HepG2 (cell line): ENCODE data around the gene OR2AT4. TPM values are rescaled to one million over a fixed set of nuclear protein-coding genes. Genes with fewer than 3 reads are reported as not detected.

Experiments used
- ARID2 ChIP-seq: sonication (generic); formaldehyde crosslinking; IDR thresholded peaks from 2 replicates; pipeline ENCODE4 v1.8.1; 2022; ENCODE audit warnings: mild to moderate bottlenecking, missing genetic modification reagents, borderline replicate concordance
- ATF7-NPFF ChIP-seq: sonication (generic); formaldehyde crosslinking; IDR thresholded peaks from 2 replicates; pipeline ENCODE4 v1.8.1; 2023; ENCODE audit warnings: mild to moderate bottlenecking, low read depth, missing genetic modification reagents, moderate library complexity
- IKZF1 ChIP-seq: fragments of 450-650 bp; IDR thresholded peaks from 2 replicates; pipeline ENCODE4 v1.7.1; 2016
- JDP2 ChIP-seq: sonication (generic); formaldehyde crosslinking; IDR thresholded peaks from 2 replicates; pipeline ENCODE4 v1.8.1; 2022; ENCODE audit warnings: missing genetic modification reagents, borderline replicate concordance
- KDM2A ChIP-seq: sonication (generic); formaldehyde crosslinking; IDR thresholded peaks from 2 replicates; pipeline ENCODE4 v1.4.0; 2020; ENCODE audit warnings: low read depth, missing genetic modification reagents, borderline replicate concordance
- KLF16 ChIP-seq, 2 experiments: sonication (generic) in 1 of 2; formaldehyde crosslinking in 1 of 2; IDR thresholded peaks; 2 replicates each; pipeline versions ENCODE4 v1.6.1 to v1.8.0; 2016 to 2023; ENCODE audit warnings: missing genetic modification reagents in 2 of 2, missing compliant biosample characterization in 1 of 2
- MEF2D ChIP-seq: sonication (generic); formaldehyde crosslinking; IDR thresholded peaks from 2 replicates; pipeline ENCODE4 v1.5.1; 2020; ENCODE audit warnings: mild to moderate bottlenecking, missing genetic modification reagents
- MIXL1 ChIP-seq: IDR thresholded peaks from 2 replicates; pipeline ENCODE4 v1.6.1; 2016
- MTA1 ChIP-seq: sonication (generic); formaldehyde crosslinking; IDR thresholded peaks from 2 replicates; pipeline ENCODE4 v1.4.0; 2020; ENCODE audit warnings: missing genetic modification reagents, mild to moderate bottlenecking, borderline replicate concordance
- NCOA2 ChIP-seq: sonication (generic); formaldehyde crosslinking; IDR thresholded peaks from 2 replicates; pipeline ENCODE4 v1.8.0; 2022; ENCODE audit warnings: inconsistent platforms
- NFRKB ChIP-seq: fragments of 450-650 bp; IDR thresholded peaks from 2 replicates; pipeline ENCODE4 v1.6.1; 2017
- RARG ChIP-seq: sonication (generic); formaldehyde crosslinking; IDR thresholded peaks from 2 replicates; pipeline ENCODE4 v1.4.0; 2020; ENCODE audit warnings: low read depth, mild to moderate bottlenecking, missing genetic modification reagents
- TRIM24 ChIP-seq: sonication (generic); formaldehyde crosslinking; IDR thresholded peaks from 2 replicates; pipeline ENCODE4 v1.8.0; 2022; ENCODE audit warnings: mild to moderate bottlenecking, missing genetic modification reagents
- ZMAT3 ChIP-seq: sonication (generic); formaldehyde crosslinking; conservative IDR thresholded peaks from 2 replicates; pipeline ENCODE4 v1.7.0; 2021; ENCODE audit warnings: missing genetic modification reagents
- ZNF274 ChIP-seq: sonication (generic); formaldehyde crosslinking; IDR thresholded peaks from 2 replicates; pipeline ENCODE4 v1.5.1; 2020; ENCODE audit warnings: mild to moderate bottlenecking, missing genetic modification reagents
- ZNF292 ChIP-seq: sonication (generic); formaldehyde crosslinking; IDR thresholded peaks from 2 replicates; pipeline ENCODE4 v1.8.1; 2022; ENCODE audit warnings: mild to moderate bottlenecking, low read depth, missing genetic modification reagents, borderline replicate concordance
- ZNF33B ChIP-seq: sonication (generic); formaldehyde crosslinking; IDR thresholded peaks from 2 replicates; pipeline ENCODE4 v1.5.1; 2020; ENCODE audit warnings: mild to moderate bottlenecking, missing genetic modification reagents
- ZNF672 ChIP-seq: sonication (generic); formaldehyde crosslinking; IDR thresholded peaks from 2 replicates; pipeline ENCODE4 v1.8.1; 2022; ENCODE audit warnings: missing genetic modification reagents
- polyA plus RNA-seq, 8 experiments: library from polyadenylated mRNA; depleted of rRNA in 3 of 8; stranded (reverse) in 7 of 8; unstranded in 1 of 8; fragments of >200 nt; fragmentation: Illumina TruSeq in 4 of 8; extraction: Trizol in 4 of 8; gene quantifications; 2 replicates each; pipeline versions ENCODE4 v1.2.1 to v1.2.3, GENCODE V29; 2011 to 2016; ENCODE audit warnings: low read depth in 4 of 8, missing spikeins in 1 of 8, mixed read lengths in 1 of 8; ENCODE audit not compliant: insufficient read depth in 1 of 8
- total RNA-seq, 5 experiments: library from RNA; depleted of rRNA; stranded (reverse); fragments of >200 nt; fragmentation: Illumina TruSeq; extraction: Trizol; gene quantifications; 2 replicates each; pipeline ENCODE4 v1.2.3, GENCODE V29; 2016; ENCODE audit warnings: low read depth in 1 of 5
- TF ChIP-seq, protein P1 (sequence below): IDR thresholded peaks from 2 replicates; pipeline ENCODE4 v1.6.1; 2016; ENCODE audit warnings: low read depth, missing genetic modification reagents, missing compliant biosample characterization
- TF ChIP-seq, protein P2 (sequence below): sonication (generic); formaldehyde crosslinking; conservative IDR thresholded peaks from 2 replicates; pipeline ENCODE4 v1.4.0; 2020; ENCODE audit warnings: missing genetic modification reagents
- TF ChIP-seq, protein P3 (sequence below): sonication (generic); formaldehyde crosslinking; IDR thresholded peaks from 2 replicates; pipeline ENCODE4 v1.4.0; 2020; ENCODE audit warnings: missing genetic modification reagents

The OR2AT4 gene
- total and polyA plus RNA-seq, 2 of the 13 experiments (the other 11 are each of a cell fraction or from before 2014, with no cell fraction given): not detected

DNA sequence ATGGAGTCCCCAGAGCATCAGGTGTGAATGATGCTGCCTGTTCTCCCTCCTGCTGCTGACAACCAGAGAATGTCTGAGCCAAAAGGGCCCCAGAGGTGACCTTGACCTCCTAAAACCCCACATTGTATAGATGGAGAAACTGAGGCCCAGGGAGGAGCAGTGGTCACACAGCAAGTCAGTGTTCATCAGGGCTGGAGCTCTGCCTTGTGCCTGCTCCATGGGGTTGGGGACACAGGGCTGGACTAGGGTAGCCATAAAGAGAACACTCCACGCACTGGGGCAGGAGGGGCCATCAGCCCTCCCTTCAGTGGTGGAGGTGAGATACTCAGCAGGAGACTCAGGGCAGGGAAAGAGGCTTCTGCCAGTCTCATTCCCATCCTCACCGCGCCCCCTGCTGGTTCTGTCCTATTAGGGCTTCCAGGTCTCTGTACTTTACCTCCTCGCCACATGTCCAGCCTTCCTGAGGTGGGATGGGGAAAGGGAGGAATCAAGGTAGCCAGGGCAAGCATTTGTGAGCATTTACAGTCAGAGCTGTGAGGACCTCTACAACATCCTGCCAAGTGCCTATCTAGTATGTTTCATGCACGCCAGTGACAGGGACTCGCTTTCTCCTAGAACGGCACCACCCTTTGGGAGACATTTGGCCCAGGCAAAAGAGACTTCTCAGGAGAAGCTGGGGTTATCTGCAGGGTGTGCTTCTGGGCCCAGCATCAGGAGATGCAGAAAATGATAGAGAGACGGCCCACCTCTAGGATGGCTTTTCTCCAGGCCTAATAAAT lies 64.7 kb downstream of the OR2AT4 start (continued):
- TF ChIP-seq MEF2D (CRISPR knock-in tag) (no peak), NFRKB (no peak), TRIM24 (CRISPR knock-in tag) (no peak), MTA1 (CRISPR knock-in tag) (no peak), ZMAT3 (no peak), KDM2A (CRISPR knock-in tag) (peak; percentile 62), ZNF292 (CRISPR knock-in tag) (no peak), NCOA2 (CRISPR knock-in tag) (no peak), ZNF274 (CRISPR knock-in tag) (no peak), ARID2 (CRISPR knock-in tag) (no peak), ZNF33B (no peak), KLF16 (CRISPR knock-in tag; IDR thresholded peaks at IDR 0.05) (no peak), MIXL1 (no peak), ZNF672 (CRISPR knock-in tag) (no peak), ATF7-NPFF (CRISPR knock-in tag) (no peak), JDP2 (CRISPR knock-in tag) (no peak), IKZF1 (no peak), RARG (CRISPR knock-in tag) (no peak)
- TF ChIP-seq, protein P1, sequence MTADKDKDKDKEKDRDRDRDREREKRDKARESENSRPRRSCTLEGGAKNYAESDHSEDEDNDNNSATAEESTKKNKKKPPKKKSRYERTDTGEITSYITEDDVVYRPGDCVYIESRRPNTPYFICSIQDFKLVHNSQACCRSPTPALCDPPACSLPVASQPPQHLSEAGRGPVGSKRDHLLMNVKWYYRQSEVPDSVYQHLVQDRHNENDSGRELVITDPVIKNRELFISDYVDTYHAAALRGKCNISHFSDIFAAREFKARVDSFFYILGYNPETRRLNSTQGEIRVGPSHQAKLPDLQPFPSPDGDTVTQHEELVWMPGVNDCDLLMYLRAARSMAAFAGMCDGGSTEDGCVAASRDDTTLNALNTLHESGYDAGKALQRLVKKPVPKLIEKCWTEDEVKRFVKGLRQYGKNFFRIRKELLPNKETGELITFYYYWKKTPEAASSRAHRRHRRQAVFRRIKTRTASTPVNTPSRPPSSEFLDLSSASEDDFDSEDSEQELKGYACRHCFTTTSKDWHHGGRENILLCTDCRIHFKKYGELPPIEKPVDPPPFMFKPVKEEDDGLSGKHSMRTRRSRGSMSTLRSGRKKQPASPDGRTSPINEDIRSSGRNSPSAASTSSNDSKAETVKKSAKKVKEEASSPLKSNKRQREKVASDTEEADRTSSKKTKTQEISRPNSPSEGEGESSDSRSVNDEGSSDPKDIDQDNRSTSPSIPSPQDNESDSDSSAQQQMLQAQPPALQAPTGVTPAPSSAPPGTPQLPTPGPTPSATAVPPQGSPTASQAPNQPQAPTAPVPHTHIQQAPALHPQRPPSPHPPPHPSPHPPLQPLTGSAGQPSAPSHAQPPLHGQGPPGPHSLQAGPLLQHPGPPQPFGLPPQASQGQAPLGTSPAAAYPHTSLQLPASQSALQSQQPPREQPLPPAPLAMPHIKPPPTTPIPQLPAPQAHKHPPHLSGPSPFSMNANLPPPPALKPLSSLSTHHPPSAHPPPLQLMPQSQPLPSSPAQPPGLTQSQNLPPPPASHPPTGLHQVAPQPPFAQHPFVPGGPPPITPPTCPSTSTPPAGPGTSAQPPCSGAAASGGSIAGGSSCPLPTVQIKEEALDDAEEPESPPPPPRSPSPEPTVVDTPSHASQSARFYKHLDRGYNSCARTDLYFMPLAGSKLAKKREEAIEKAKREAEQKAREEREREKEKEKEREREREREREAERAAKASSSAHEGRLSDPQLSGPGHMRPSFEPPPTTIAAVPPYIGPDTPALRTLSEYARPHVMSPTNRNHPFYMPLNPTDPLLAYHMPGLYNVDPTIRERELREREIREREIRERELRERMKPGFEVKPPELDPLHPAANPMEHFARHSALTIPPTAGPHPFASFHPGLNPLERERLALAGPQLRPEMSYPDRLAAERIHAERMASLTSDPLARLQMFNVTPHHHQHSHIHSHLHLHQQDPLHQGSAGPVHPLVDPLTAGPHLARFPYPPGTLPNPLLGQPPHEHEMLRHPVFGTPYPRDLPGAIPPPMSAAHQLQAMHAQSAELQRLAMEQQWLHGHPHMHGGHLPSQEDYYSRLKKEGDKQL: no peak
- TF ChIP-seq, protein P2, sequence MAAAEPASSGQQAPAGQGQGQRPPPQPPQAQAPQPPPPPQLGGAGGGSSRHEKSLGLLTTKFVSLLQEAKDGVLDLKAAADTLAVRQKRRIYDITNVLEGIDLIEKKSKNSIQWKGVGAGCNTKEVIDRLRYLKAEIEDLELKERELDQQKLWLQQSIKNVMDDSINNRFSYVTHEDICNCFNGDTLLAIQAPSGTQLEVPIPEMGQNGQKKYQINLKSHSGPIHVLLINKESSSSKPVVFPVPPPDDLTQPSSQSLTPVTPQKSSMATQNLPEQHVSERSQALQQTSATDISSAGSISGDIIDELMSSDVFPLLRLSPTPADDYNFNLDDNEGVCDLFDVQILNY (CRISPR knock-in tag): no peak
- TF ChIP-seq, protein P3, sequence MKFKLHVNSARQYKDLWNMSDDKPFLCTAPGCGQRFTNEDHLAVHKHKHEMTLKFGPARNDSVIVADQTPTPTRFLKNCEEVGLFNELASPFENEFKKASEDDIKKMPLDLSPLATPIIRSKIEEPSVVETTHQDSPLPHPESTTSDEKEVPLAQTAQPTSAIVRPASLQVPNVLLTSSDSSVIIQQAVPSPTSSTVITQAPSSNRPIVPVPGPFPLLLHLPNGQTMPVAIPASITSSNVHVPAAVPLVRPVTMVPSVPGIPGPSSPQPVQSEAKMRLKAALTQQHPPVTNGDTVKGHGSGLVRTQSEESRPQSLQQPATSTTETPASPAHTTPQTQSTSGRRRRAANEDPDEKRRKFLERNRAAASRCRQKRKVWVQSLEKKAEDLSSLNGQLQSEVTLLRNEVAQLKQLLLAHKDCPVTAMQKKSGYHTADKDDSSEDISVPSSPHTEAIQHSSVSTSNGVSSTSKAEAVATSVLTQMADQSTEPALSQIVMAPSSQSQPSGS (CRISPR knock-in tag): no peak
